HG02973 (cell line): ENCODE measurements around the gene FBXW8.
A peak's percentile ranks its signal among the peaks of the same experiment; 100 is the strongest.

ENCODE experiments used
- ATAC-seq: cut with Tn5 transposase; IDR thresholded peaks from one replicate; pipeline ENCODE4 v1.9.1; 2021; ENCODE audit warnings: moderate library complexity; ENCODE audit not compliant: unreplicated experiment

Gene FBXW8

DNA sequence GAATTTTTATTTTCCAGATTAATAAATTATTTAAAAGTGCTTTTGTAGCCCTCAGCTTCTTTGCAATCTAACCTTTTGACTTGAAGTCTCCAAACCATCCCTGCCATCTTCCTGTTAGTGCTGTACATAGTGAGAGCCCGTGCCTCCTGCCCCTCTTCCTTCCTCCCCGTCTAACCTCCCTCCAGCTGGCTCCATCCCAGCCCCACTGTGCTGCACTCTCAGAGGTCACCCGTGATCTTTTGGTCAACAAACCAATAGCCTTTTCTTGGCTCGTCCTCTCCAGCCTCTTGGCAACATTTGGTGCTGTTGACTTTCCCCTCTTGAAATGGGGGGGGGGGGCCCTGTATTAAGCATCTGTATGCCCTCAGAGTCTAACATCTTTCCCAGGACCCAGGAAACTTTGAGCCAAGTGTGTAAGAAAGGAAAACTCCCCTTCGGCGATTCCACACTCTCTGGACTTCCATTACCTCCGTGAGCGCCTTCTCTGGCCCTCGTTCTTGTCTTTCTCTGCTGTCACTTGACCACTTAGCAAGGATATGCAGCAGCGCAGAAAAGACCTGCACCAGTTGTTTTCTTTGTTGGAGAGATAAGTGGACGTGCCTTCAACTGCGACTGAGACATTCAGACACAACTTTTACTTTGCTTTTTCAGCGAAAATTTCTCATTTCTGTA, 44.1 kb downstream of the FBXW8 start:
- ATAC-seq: no peak

GRCh38 chr12:116955382-116956021, 44.8 kb downstream of the FBXW8 start:
- ATAC-seq: no peak

- no peak for ATAC-seq
These were observed 47.9 kb downstream of the FBXW8 start for GRCh38 chr12:116958402-116959197.

GRCh38 chr12:116959198-116959460, 48.4 kb downstream of the FBXW8 start:
- ATAC-seq: no peak

DNA sequence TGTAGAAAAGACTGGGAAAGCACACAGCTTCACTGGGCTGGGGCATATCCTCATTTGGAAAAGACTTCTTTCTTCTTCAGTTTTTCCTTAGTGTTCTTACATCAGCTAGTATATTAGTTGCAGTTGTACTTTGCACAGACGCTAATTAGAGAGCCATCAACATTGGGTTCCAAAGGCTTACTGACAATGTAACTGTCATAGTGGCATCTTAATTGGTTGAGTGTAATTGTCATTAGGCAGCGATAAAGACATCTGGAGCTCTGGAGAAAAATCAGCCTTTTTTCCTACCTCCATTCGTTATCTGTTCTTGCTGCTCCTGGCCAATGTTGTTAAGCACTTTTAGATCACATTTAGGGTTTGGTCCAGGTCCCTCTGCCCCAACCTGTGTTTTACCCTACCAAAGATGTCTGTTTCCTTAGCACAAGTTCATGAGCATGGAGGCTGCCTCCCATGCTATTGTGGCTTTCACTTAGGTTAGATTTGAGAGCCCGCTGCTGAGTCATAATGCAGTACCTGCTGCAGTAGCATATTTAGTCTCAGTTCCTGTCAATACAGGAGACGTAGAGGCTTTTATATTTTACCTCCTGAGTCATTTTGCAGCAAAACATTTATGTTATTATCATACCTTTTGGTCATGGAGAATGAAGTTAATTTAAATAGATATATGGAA, 49.2 kb downstream of the FBXW8 start:
- ATAC-seq: peak; percentile 99

- ATAC-seq: no peak
These were observed 51.4 kb downstream of the FBXW8 start for GRCh38 chr12:116962197-116962596.

DNA sequence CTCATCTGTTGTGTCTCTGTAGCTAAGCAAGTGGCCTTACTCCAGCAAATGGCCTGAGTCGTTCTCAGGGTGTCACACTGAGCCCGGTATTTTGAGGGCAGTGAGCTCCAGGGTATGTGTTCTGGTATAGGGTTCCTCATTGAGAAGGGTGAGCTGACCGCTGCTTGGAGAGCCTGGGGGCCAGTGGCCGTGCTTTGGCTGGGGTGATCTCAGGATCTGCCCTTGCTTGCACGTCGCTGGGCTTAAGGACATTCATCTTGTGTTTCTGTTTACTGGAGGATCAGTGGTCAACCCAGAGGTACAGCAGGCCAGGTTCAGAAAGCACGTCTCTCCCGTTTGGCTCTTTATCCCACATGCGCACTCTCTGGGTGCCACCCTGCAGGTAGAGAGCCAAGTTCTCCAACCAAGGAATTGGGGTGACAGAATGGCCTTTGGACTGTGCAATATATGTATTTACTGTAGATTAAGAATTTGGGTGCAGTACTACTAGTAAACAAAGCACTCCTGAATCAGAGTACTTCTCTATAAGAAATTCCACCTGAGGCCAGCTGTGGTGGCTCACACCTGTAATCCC, 52.1 kb downstream of the FBXW8 start:
- no peak for ATAC-seq

- ATAC-seq: no peak
These were observed 53.6 kb downstream of the FBXW8 start for GRCh38 chr12:116964054-116965050.

- no peak for ATAC-seq
These were observed 58.2 kb downstream of the FBXW8 start for GRCh38 chr12:116968986-116969385.

GRCh38 chr12:116969615-116970585, 59.1 kb downstream of the FBXW8 start:
- ATAC-seq: no peak

- no peak for ATAC-seq
These were observed 60.5 kb downstream of the FBXW8 start for GRCh38 chr12:116971222-116971621.

- no peak for ATAC-seq
These were observed 65.1 kb downstream of the FBXW8 start for GRCh38 chr12:116975779-116976393.

- no peak for ATAC-seq
These were observed 67.0 kb downstream of the FBXW8 start for GRCh38 chr12:116977465-116978380.

DNA sequence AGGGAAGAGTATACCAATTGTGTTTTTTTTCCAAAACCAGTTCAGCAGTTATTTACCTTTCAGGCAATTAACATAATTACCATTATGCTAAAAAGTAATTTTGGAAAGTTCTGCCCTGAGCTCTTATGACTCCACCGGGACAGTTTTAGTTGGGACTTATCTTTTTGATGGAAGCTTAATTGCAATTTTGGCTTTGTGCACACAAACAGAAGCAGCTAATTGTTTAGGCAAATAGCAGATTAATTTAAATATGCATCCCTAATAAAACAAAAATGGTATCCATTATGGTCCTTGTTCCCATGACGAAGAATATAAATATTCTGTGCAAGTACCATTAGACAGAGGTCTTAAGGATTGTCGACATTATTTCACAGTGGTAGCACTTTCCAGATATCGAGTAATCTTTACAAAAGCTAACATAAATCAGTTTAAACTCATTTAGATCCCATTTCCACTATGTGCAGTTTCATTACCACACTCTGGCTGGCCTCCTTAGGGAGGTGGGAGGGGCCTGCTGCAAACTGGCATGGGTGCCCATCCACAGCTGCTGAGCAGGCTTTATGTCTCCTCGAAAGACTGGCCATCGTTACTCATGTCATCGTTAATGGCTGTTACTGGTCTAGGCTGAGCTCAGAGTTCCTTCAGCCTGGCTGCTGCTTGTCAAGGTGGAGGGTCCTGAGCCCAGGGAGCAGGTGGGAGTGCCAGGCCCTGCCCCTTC, 68.2 kb downstream of the FBXW8 start:
- no peak for ATAC-seq

- ATAC-seq: no peak
These were observed 69.3 kb downstream of the FBXW8 start for GRCh38 chr12:116980083-116980482.

- no peak for ATAC-seq
These were observed 72.2 kb downstream of the FBXW8 start for GRCh38 chr12:116982791-116983411.
